ENCODE measurements around the gene ATG16L1.

The ATG16L1 gene

DNA sequence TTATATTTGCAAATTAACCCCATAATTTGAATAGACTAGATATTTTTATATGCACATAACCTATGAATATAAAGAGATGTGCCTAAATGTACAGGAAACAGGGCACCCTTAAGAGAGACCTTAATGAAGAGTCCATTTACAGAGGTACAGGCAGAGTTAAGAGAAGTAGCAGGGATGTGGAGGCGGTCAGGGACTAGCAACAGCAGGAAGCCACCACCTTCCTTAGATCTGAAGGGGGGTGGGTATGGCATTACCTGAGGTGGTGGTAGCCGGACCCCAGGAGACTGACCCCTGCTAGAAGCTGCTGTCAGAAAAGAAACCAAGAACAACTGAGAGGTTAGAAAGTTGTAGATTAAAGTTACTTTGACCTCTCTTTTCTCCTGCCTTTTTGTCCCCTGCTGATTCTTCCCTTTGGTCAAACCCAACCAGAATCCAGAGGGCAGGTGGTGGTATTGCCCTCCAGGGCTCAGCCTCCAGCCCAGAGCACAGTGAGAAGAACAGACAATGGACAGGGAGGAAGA, 24.9 kb upstream of the ATG16L1 start:
- no peak for DNase-seq (ENCODE audit: low read depth in 1 of 2, low spot score in 1 of 2)

DNA sequence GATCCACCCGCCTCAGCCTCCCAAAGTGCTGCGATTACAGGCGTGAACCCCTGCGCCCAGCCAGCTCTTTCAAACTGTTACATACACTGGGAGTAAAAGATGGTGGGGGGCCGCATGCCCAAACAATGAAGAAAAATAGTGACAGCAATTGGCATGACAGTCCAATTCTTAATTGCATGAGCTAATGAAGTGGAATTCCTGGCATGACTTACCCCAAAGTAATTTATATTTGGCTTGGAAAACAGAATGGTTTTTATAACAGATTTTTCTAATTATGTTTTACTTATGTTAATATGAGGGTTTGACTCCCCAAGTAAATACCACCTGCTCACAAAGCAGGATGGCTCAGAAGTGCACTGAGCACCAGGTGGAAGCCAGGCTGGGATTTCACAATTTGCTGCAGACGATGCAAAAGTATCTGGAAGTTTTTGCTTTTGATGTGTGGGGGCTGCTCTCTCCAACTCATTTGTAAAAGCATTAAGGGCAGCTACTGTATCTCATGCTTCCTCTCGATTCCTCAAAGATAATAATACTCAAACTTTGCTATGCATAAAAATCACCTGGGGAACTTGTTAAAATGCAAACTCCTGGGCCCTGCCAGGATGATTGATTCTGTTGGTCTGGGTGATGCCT, 24.0 kb upstream of the ATG16L1 start:
- no peak for DNase-seq (ENCODE audit: low read depth in 1 of 2, low spot score in 1 of 2)

DNA sequence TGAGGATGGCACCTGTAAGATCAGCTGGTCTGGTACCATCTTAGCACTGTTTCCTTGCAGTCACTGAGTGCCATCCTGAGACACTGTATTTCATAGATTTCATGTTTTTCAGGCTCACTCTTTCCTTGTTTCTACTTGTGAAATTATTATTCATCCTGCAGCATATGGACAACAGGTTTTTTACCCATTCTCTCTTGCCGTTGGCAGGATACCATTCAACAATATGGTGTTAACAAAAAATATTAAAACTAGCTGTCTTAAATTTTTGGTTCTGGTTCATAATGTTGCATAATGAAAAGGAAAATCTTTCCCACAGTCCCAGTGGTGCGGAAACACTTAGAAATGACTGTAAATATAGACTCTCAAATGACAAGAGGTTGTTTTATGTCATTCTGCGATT, 23.1 kb upstream of the ATG16L1 start:
- no peak for DNase-seq (ENCODE audit: low read depth in 1 of 2, low spot score in 1 of 2)

GRCh38 chr2:233233618-233234230, 17.7 kb upstream of the ATG16L1 start:
- no peak for DNase-seq (ENCODE audit: low read depth in 1 of 2, low spot score in 1 of 2)

- DNase-seq (ENCODE audit: low read depth in 1 of 2, low spot score in 1 of 2): no peak
Observed at GRCh38 chr2:233234264-233234663, 17.2 kb upstream of the ATG16L1 start.

GRCh38 chr2:233234996-233235395, 16.5 kb upstream of the ATG16L1 start:
- DNase-seq (ENCODE audit: low read depth in 1 of 2, low spot score in 1 of 2): no peak

GRCh38 chr2:233235977-233236376, 15.5 kb upstream of the ATG16L1 start:
- DNase-seq (ENCODE audit: low read depth in 1 of 2, low spot score in 1 of 2): no peak

- no peak for DNase-seq (ENCODE audit: low read depth in 1 of 2, low spot score in 1 of 2)
Observed at GRCh38 chr2:233236820-233237589, 14.5 kb upstream of the ATG16L1 start.

DNA sequence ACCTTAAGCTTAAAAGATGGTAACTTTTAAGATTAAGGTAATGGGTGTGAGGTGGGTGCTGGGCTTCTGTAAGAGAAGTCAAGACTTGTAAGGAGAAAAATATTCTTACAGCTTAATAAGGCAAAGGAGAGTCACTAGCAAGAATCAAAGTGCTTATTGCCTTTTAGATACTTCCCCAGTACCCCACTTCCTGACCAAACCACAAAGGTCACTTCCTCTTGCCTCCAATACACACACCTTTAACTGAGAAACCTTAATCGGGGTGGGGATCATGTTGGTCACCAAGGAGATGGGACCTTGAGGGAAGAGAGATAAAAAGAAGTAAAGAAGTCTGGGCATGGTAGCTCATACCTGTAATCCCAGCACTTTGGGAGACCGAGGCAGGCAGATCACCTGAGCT, 10.6 kb upstream of the ATG16L1 start:
- no peak for DNase-seq (ENCODE audit: low read depth in 1 of 2, low spot score in 1 of 2)

DNA sequence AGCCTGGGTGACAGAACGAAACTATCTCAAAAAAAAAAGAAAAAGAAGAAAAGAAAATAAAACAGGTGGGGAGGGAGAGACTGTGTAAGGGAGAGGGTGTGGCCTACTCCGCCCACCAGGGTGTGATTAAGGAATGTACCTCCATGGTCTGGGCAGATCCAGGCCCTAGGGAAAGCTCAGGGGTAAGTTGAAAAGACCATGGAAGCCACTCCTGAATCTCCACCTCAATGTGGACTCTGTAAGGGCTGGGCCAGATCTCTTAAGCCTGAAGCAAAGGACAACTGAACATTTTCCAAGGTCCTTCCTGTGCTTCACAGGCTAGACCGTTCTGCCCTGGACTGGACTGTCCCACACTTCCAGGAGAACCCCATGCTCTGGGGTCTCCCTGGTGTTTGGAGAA, 9.7 kb upstream of the ATG16L1 start:
- no peak for DNase-seq (ENCODE audit: low read depth in 1 of 2, low spot score in 1 of 2)

GRCh38 chr2:233242231-233242927, 9.1 kb upstream of the ATG16L1 start:
- DNase-seq (ENCODE audit: low read depth in 1 of 2, low spot score in 1 of 2): no peak

GRCh38 chr2:233243348-233243747, 8.1 kb upstream of the ATG16L1 start:
- DNase-seq (ENCODE audit: low read depth in 1 of 2, low spot score in 1 of 2): no peak

GRCh38 chr2:233244818-233245217, 6.7 kb upstream of the ATG16L1 start:
- no peak for DNase-seq (ENCODE audit: low read depth in 1 of 2, low spot score in 1 of 2)

DNA sequence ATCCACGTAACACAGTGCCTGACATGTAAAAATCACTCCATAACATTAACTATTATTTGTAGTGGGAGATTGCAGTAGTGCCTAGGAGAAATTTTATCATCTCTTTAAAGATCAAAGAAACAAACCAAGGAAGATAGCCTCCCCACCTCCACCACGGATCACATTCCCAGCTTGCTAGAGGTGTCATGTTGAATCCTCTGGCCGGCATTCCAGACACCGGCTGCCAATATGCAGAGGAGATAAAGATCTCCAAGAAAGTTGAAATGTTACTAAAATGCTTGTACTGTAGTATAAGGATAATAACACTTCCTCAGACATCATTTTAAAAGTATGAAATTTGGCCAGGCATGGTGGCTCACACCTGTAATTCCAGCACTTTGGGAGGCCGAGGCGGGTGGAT, 6.1 kb upstream of the ATG16L1 start:
- DNase-seq (ENCODE audit: low read depth in 1 of 2, low spot score in 1 of 2): no peak

DNA sequence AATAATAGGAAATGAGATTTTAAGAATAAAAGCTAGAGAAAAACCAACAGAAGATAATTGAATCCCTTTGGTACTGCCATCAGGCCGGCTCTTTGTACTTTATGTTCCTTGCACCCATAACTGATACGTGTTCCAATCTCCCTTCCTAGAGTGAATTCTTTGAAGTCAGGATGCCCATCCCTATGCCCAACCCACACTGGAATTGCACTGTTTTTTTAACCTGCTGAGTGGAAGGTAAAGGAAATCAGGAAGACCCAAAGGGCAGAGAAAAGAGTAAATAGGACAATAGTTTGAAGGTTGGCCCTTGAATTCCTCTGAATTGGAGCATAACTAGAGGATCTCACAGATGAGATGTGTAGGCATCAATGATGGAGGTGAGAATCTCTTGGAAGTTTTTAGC, 4.4 kb upstream of the ATG16L1 start:
- DNase-seq (ENCODE audit: low read depth in 1 of 2, low spot score in 1 of 2): no peak

DNA sequence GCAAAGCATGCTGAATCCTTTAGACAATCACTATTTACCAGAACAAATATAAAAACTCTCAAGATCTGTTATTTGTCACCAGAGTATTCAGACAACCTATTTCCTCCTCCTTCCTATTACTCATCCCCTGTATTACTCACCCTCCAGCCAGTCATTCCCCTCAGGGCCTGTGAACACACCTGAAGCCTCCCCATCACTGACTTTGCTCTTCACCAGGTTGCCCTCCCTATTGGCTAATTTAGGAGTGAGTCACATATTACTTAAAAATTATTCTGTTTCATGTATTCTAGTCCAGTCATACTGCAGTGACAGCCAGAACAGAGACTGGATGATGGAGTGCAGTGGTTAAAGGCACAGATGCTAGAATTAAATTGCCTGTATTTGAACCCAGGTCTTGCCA, 3.7 kb upstream of the ATG16L1 start:
- peak; percentile 22 to 45 for DNase-seq (ENCODE audit: low read depth in 1 of 2, low spot score in 1 of 2)

GRCh38 chr2:233248999-233249398, 2.5 kb upstream of the ATG16L1 start:
- no peak for DNase-seq (ENCODE audit: low read depth in 1 of 2, low spot score in 1 of 2)

DNA sequence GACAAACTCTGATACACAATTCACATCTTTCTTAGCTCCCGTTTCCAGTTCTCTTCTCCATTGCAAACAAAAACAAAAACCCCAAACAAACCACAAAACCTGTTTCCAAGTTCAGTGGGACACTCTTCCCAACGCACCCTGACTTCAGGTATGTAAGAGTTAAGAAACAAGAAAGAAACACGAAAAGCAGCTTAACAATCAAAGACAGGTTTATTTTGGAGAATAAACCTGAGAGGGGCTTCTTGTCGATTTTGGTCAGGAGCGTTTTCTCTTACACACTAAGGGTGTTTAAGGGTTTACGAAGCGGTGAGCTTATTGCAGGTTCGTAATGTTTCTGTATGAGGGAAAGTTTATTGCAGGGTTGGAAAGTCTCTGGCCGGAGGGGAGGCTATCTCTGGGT, 905 bp upstream of the ATG16L1 start:
- no peak for DNase-seq (ENCODE audit: low read depth in 1 of 2, low spot score in 1 of 2)

- no peak for DNase-seq (ENCODE audit: low read depth in 1 of 2, low spot score in 1 of 2)
Observed at GRCh38 chr2:233250985-233251305, 528 bp upstream of the ATG16L1 start.

DNA sequence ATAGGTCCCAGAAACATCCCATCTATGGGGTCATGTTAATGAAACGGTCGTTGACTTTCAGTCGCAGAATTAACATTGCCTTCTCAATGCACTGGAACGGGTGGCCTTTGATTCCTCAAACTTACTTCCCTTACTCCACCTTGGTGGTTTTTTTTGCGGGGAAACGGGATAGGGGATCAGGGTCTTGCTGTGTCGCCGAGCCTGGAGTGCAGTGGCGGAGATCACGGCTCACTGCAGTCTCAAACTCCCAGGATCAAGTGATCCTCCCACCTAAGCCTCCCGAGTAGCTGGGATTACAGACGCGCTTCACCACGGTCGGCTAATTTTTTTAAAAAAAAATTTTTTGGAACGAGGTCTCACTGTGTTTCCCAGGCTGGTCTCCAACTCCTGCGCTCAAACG, 754 bp downstream of the ATG16L1 start:
- DNase-seq (ENCODE audit: low read depth in 1 of 2, low spot score in 1 of 2): no peak

- no peak for DNase-seq (ENCODE audit: low read depth in 1 of 2, low spot score in 1 of 2)
Observed at GRCh38 chr2:233255151-233255550, 3.7 kb downstream of the ATG16L1 start.

- no peak for DNase-seq (ENCODE audit: low read depth in 1 of 2, low spot score in 1 of 2)
Observed at GRCh38 chr2:233256048-233256447, 4.6 kb downstream of the ATG16L1 start.
